Stimulated activated CD4-positive, alpha-beta T cell treated with anti-CD3 and anti-CD28 coated beads, Interleukin-1b, Interleukin-23, amount 100 ng/mL, for 48 hours (primary cell): Measurements from ENCODE around the gene GLIPR1.
"Not testable (repeated sequence)": the region's sequence is repeated elsewhere in the genome, so short reads cannot be mapped to it uniquely, and the experiment has no call there.

ENCODE experiments used
- DNase-seq: peaks from one replicate; pipeline ENCODE4 v3.0.0-alpha.2; 2020

Gene GLIPR1

DNA sequence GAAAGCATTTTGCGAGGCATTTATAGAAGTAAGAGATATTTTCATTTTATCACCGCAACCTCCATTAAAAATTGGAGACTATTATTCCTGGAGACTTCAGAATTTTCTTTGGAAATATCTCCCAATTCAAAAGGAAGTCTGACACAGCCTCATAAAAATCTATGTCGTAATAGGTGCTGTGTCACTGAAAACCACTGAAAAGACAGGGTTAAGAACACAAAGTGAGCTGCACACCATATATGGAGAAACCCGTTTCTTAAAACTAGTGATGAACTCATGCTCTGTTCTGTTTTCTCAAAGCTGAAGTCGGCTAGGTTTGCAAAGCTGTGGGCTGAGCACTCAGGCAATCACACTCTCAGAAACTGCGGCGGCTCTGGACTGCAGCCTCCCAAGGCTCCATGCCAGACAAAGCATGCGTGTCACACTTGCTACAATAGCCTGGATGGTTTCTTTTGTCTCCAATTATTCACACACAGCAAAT lies at the start of gene GLIPR1:
Gene GLIPR1, plus strand, starts transcription at position 287 of the 481 bp plus-strand sequence. Its CDS starts 126 bp downstream, at position 413.
- DNase-seq: peak; percentile 82

DNA sequence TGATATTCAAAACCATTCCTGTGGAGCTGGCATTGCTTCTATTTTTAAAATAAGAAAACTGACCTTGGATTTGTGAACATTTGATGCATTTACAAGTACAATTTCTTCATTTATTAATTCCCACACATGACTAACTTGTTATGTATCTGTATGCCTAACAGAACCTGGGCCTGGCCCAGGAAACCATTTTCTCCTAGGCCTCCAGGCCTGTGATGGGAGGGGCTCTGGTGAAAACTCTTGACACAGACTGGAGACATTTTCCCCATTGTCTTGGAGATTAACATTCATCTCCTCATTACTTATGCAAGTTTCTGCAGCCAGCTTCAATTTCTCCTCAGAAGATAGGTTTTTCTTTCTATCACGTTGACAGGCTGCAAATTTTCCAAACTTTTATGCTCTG lies 47.6 kb upstream of the GLIPR1 start:
- DNase-seq: no peak

DNA sequence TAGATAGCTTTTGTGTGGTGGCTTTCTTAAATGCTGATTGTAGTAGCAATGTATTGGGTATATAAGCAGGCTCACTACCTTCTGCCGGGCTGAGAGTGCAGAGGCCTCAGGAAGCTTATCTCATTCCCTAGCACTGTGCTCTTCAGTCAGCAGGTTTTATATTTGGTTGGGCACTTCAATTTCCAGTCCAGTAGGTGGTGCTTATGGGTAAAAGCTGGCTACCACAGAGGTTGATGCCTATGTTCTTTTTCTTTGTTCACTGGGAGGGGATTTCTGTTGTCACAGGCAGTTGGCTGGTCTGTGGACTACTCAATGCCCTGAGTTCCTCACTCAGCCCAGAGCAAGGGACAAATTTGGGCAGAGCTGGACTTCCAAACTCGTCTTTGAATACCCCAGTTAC lies 43.0 kb upstream of the GLIPR1 start:
- DNase-seq: no peak

DNA sequence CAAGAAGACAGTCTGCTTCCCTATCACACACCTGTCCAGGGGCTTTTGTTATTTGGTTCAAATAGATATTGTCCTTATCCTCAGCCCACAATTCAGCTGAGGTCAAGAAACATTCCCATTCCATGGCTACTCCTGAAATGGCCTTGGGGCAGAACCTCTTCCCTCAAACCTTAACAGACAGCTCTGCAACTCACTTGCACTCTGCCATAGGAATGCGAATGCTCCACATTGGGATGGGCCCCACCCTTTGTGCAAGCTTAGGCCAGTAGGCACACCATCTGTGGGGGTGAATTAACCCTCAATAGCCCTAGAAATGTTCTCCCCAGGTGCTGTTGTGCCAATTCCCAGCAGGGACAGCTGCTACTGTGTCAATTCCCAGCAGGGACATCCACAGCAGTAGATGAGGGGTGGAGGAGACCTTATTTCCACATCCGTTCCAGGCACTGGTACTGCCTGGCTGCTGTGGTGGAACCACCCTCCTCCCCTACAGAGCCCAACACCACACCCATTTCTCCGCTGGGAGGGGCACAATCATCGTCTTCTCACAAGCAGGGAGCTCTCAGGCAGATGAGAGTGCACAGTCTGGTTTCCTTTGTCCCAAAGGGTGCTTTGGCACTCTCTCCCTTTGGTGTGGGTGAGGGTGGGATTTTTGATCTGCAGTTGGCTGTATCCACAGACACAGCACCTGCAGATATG lies 42.3 kb upstream of the GLIPR1 start:
- DNase-seq: peak; percentile 5

DNA sequence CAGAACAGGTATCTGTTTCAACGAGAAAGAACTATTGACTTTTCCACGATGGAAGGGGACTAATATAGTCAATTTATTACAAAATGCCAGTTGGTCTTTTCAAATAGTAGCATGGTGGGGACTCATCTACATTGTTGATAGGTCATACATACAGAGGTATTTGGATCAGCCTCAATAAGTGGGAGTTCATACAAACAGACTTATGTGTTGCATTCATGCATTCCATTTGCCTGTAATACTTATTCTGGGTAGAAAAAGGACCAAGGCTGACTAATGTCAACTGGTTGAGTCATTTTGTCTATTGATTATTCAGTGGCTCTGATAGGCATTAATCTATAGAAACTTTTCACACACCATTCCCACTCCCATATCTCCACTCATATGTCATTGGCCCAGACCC lies 41.5 kb upstream of the GLIPR1 start:
- DNase-seq: no peak

DNA sequence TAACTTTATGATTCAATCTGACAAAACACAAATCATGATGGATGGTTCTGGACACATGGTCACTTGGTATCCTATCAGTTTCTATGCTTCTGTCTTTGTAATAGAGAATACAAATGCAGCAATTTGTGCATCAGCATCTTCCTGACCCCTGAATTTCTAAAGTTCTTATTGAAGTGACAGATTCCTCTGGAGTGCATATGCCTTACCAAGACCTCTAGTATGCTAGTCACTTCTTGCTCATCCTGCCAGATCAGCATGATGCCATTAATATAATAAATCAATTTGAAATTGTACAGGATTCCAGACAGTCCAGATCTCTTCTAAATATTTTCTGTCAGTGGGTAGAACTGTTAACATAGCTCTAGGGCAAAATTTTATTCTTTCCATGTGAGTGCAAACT lies 40.6 kb upstream of the GLIPR1 start:
- no peak for DNase-seq

DNA sequence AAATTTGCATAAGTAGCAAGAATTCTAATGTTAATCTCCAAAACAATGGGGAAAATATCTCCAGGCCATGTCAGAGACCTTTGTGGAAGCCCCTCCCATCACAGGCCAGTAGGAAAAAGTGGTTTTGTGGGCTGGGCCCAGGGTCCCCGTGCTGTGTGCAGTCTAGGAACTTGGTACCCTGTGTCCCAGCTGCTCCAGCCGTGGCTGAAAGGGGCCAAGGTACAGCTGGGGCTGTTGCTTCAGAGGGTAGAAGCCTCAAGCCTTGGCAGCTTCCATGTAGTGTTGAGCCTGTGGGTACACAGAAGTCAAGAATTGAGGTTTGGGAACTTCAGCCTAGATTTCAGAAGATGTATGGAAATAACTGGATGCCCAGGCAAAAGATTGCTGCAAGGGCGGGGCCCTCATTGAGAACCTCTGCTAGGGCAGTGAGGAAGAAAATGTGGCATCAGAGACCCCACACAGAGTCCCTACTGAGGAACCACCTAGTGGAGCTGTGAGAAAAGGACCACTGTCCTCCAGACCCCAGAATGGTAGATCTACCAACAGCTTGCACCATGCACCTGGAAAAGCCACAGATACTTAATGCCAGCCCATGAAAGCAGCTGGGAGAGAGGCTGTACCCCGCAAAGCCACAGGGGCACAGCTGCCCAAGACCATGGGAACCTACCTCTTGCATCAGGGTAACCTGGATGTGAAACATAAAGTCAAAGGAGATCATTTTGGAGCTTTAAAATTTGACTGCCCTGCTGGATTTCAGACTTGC lies 38.7 kb upstream of the GLIPR1 start:
- not testable (repeated sequence) for DNase-seq

DNA sequence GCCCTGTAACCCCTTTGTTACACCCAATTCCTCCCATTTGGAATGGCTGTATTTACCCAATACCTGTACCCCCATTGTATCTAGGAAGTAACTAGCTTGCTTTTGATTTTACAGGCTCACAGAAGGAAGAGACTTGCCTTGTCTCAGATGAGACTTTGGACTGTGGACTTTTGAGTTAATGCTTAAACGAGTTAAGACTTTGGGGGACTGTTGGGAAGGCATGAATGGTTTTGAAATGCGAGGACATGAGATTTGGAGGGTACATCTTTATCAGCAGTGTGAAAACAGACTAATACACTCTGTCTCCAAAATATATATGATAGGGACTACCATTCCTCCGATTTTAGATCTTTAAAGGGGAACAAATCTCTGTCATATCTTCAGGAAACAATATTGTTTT lies 38.1 kb upstream of the GLIPR1 start:
- DNase-seq: not testable (repeated sequence)

DNA sequence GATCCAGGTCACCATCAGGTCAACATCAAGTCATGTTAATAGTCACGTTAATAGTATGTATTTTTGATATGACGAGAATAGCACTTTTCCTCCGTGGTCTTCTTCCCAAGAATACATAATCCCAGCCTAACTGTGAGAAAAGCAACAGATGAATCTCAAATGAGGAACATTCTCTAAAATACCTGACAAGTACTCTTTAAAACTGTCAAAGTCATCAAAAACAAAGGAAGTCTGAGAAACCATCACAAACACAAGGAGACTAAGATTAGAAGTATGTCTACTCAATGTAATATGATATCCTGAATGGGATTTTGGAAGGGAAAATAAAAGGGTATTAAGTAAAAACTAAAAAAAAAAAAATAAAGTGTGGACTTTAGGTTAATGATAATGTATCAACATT lies 36.8 kb upstream of the GLIPR1 start:
- DNase-seq: no peak

DNA sequence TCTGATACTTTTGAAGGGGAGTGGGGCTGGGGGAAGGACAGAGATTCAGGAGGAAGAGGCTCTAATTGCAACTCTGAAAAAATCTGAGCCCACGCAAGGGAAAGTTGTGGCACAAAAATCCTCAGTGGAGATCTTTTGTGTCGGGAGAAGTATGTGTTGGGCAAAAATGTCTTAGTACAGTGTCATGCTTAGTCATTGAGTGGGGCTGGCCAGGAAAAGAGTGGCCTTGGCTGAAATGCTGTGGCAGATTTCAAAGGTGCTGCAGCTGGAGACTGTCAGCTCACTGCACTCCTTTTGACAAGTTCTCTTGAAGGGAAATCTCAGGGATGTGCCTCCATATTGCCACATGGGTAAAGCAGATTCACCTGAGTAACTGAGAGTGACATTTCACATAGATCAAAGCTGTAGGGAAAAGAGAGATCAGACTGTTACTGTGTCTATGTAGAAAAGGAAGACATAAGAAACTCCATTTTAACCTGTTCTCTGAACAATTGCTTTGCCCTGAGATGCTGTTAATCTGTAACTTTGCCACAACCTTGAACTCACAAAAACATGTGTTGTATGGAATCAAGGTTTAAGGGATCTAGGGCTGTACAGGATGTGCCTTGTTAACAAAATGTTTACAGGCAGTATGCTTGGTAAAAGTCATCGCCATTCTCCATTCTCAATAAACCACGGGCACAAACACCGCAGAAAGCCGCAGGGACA lies 36.0 kb upstream of the GLIPR1 start:
- no peak for DNase-seq

DNA sequence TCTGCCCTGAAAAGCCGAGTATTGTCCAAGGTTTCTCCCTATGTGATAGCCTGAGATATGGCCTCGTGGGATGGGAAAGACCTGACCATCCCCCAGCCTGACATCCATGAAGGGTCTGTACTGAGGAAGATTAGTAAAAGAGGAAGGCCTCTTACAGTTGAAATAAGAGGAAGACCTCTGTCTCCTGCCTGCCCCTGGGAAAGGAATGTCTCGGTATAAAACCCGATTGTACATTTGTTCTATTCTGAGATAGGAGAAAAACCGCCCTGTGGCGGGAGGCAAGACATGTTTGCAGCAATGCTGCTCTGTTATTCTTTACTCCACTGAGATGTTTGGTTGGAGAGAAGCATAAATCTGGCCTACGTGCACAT lies 35.4 kb upstream of the GLIPR1 start:
- DNase-seq: not testable (repeated sequence)

DNA sequence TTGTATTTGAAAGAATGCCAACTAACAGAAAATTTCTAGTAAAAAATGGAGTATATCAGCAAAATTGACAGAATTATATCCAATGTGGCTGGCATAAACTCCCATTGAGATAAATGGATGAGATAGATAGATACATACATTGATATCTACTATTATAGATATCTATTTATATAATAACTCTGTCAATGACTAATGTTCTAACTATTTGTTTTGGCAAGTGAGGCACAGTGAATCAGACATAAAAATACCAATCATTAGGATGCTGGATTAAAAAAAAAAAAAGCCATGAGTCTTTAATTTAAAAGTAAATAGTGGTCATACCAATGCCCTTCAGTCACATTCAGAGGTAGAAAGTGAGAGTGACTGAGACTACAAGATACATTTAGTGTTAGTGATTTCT lies 33.7 kb upstream of the GLIPR1 start:
- no peak for DNase-seq

DNA sequence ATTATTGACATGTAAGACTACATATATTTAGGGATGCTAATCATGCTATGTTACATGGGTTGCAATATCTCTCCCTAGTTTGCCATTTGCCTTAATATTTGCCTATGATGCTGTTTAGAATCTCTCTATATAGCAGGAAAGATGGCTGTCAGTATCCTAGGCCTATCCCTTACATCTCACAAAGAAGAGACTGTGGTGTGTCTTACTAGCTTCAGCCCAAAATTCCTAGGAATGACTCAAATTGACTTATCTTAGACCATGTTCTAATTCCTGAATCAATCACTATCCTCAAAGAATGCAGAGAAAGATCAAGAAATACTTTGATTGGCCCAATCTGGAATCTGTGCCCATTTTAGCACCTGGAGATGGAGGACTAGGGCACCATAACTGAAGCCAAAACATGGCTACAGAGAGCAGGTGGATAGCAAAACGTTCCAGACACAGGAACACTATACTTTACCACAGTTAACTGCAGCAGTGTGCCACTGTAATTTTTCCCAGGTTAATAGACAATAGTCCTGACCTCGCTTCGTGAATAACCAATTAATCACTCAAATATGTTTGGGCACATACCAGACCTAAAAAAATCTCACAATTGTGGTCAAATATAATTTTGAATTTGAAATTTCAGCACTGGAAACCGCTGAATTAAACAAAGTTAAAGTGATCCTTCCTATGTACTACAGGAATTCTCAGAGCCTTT lies 32.7 kb upstream of the GLIPR1 start:
- no peak for DNase-seq

DNA sequence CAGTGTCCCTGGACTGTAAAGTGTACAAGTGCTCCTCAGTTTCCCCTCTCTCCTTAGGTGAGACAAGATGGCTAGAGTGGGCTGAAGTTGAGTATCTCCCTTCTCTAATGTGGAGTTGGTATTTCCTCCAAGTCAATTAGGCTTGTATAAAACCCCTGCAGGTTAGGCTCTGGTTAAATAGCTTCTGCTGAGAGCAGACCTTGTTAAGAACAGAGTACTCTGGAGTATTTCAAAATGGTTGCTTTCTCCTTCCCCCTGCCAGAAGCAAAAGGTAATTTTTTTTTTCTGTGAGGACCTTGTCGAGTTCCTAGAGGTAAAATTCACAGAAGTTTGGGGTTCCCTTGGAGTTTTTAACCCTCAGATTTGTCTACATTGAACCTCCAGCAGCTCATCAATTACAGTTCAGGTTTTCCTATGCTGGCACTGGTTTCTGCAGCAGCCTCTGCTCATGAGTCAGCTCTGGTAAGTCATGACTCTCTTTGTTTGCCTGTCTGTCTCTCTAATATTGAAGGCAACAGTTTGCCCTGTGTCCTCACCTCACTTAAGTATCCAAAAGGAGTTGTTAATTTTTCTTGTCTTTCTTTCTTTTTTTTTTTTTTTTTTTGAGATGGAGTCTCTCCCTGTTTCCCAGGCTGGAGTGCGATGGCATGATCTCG lies 27.8 kb upstream of the GLIPR1 start:
- no peak for DNase-seq

DNA sequence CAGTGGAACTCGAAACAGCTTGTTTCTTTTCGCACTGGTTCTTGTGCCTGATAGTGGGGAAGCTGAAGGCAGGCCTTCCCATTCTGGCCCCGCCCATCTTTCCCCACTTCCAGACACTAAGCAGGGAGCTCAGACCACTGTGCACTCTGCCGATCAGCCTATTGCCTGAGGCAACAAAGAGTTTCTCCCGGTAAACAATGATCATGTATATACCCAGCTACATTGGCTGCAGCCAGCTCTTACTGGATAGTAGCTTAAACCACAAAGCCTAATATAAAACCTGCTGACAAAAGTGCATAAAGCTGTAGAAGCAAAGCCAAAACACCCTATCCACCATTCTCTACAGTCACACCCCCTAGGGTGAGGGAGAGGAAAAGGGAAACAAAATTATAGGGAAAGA lies 24.7 kb upstream of the GLIPR1 start:
- DNase-seq: no peak

DNA sequence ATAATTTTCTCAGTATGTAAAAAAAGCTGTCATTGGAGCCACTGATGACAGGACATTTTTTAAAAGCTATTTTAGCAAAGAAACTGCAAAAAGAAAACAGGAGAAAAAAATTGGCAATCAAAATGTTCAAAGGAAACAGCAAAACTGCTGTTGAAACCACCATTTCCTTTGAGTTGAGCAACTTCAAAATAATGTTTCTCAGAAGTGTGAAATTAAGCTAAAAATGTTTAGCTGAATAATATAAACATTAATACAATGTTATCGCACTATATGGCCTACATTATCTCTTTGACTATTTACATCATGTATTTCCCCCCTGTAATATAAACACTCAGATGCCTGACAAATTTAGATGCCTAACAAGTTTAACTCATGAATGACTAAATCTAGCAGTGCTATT lies 23.4 kb upstream of the GLIPR1 start:
- DNase-seq: no peak

DNA sequence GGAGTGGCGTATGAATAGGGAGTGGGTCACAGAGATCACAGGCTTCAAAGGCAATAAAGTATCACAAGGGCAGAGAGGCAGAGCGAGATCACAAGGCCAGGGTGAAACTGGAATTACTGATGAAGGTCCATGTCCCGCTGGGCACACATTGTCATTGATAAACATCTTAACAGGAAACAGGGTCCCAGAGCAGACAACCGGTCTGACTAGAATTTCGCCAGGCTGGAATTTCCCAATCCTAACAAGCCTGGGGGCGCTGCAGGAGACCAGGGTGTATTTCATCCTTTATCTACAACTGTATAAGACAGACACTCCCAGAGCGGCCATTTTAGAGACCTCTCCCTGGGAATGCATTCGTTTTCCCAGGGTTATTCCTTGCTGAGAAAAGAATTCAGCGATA lies 22.7 kb upstream of the GLIPR1 start:
- not testable (repeated sequence) for DNase-seq

DNA sequence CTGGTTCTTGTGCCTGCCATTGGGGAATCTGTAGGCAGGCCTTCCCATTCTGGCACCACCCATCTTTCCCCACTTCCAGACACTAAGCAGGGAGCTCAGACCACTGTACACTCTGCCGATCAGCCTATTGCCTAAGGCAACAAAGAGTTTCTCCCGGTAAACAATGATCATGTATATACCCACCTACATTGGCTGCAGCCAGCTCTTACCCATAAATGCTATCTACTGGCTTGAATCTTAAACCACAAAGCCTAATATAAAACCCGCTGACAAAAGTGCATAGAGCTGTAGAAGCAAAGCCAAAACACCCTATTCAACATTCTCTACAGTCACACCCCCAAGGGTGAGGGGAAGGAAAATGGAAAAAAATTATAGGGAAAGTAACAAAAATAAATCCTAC lies 20.8 kb upstream of the GLIPR1 start:
- DNase-seq: no peak

DNA sequence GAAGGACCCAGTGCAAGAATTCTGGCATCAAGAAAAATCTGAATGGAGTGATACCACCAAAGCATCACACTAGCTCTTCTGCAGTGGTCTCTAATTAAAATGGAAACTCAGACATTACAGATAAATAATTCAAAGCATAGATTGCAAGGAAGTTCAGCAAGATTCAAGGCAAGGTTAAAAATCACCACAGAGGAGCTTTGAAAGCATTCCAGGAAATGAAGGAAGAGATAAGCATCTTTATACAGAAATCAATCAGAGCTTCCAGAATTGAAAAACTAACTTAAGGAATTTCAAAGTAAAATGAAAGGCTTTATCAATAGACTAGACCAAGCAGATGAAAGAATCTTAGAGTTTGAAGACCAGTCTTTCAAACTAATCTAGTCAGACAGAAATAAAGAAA lies 20.4 kb upstream of the GLIPR1 start:
- DNase-seq: no peak

DNA sequence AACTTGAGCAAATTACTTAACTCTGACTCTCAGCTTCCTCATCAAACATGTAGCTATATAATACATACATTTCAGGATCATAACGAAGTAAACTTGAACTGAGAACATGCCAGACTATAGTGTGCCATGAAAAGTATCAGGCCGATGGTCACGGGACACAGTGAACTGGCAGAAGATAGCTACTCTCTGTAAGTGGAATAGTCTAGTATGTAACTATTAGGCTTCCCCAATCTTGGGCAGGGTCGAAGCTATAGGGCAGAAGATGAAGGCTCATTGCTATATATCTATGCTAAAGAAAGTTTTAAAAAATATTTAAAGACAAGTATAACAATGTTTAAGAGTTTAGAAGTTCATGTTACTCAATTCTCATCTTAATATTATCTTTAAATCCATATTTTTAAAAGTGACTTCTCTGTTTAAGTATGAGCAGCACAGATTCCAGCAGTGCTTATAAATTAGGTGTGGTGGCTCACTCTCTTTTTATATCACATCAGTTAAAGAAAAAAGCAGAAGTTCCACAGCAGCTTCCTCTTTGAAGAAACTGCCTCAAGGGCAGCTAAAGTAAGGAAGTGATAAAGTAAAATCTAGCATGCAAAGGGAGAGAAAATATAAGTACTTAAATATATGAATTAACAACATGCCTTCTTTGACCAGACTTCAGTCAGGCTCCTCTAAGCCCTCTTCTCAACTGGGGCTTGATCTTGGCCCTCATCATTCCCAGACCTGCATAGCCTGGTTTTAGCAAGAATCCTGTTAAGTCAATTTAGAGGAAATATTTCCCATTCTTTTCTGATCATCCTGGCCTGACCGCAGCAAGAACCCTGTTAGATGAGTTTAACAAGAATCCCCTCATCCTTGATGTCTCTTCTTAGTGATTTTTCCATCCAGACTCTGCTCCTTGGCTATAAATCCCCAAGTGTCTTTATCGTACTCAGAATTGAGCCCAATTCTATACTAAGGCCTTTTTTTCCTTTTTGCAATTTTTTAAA lies 8.4 kb upstream of the GLIPR1 start:
- DNase-seq: no peak

DNA sequence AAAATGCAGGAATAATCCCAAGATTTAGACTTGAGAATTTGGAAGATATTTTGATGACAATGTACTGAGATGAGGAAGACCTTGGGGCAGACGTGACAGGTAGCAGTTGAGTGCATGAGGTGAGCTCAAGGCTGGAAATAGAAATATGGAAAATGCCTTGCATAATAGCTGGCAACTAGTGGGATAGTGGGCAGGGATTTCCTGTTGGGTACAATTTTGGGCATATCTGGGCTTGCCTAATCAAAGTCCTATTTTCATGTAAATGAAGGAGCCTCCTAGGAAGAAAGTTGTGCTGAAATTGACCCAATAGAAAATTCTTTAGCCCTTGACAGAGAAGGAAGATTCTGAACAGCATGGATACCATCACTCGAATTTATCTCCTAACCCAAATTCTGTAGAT lies 6.4 kb upstream of the GLIPR1 start:
- DNase-seq: no peak
